ENCODE measurements around the gene KCNIP3.

Gene KCNIP3

DNA sequence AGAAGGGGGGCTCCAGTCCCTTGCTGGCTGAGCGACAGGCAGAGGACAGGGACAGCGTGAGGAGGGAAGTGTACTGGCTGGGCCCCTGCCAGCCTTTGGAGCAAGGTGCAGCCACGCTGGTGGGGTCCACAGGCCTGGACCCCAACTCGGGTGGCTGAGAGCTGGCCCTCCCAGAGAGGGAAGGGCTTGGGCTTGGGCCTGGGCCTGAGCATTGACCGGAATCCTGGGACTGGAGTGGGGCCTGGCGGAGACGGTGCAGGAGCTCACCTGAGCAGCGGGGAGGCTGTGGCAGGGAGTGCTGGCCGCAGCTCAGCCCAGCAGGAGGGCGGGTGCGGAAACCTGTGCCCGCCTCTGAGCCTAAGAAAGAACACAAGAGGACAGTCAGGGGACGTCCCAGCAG is 27.9 kb downstream of the KCNIP3 start:
- Histone ChIP-seq H3K4me1 (ENCODE audit: control insufficient read depth, insufficient read depth, low read length) (no peaks in the 10 kb centered on the region), H3K4me3 (ENCODE audit: low read length in 2 of 2) (no peak overlapping the region), H3K9me3 (ENCODE audit: control insufficient read depth in 2 of 2, low read length in 2 of 2) (no peaks in the 10 kb centered on the region), H3K27me3 (ENCODE audit: control insufficient read depth in 1 of 2, insufficient read depth in 2 of 2, low read length in 2 of 2) (no peaks in the 10 kb centered on the region), H3K36me3 (ENCODE audit: control insufficient read depth in 2 of 2, insufficient read depth in 2 of 2, low read length in 2 of 2) (no peaks in the 10 kb centered on the region), H3K9ac (ENCODE audit: low read length in 2 of 2) (no peak overlapping the region), H3K27ac (ENCODE audit: low read length) (no peak overlapping the region)

- H3K4me1 ChIP-seq (ENCODE audit: control insufficient read depth, insufficient read depth, low read length): no peaks in the 10 kb centered on the region
- no peaks in the 10 kb centered on the region for H3K9me3 ChIP-seq (ENCODE audit: control insufficient read depth in 2 of 2, low read length in 2 of 2)
- no peaks in the 10 kb centered on the region for H3K36me3 ChIP-seq (ENCODE audit: control insufficient read depth in 2 of 2, insufficient read depth in 2 of 2, low read length in 2 of 2)
- no peaks in the 10 kb centered on the region for H3K27me3 ChIP-seq (ENCODE audit: control insufficient read depth in 1 of 2, insufficient read depth in 2 of 2, low read length in 2 of 2)
- no peak overlapping the region for H3K27ac ChIP-seq (ENCODE audit: low read length)
- no peak overlapping the region for H3K4me3 ChIP-seq (ENCODE audit: low read length in 2 of 2)
- H3K9ac ChIP-seq (ENCODE audit: low read length in 2 of 2): no peak overlapping the region
These were observed 28.7 kb downstream of the KCNIP3 start for GRCh38 chr2:95325590-95326432.

- Histone ChIP-seq H3K4me3 (ENCODE audit: low read length in 2 of 2) (no peak overlapping the region), H3K9ac (ENCODE audit: low read length in 2 of 2) (no peak overlapping the region), H3K4me1 (ENCODE audit: control insufficient read depth, insufficient read depth, low read length) (no peaks in the 10 kb centered on the region), H3K9me3 (ENCODE audit: control insufficient read depth in 2 of 2, low read length in 2 of 2) (no peaks in the 10 kb centered on the region), H3K36me3 (ENCODE audit: control insufficient read depth in 2 of 2, insufficient read depth in 2 of 2, low read length in 2 of 2) (no peaks in the 10 kb centered on the region), H3K27ac (ENCODE audit: low read length) (no peak overlapping the region), H3K27me3 (ENCODE audit: control insufficient read depth in 1 of 2, insufficient read depth in 2 of 2, low read length in 2 of 2) (no peaks in the 10 kb centered on the region)
These were observed 29.4 kb downstream of the KCNIP3 start for GRCh38 chr2:95326433-95327140.

DNA sequence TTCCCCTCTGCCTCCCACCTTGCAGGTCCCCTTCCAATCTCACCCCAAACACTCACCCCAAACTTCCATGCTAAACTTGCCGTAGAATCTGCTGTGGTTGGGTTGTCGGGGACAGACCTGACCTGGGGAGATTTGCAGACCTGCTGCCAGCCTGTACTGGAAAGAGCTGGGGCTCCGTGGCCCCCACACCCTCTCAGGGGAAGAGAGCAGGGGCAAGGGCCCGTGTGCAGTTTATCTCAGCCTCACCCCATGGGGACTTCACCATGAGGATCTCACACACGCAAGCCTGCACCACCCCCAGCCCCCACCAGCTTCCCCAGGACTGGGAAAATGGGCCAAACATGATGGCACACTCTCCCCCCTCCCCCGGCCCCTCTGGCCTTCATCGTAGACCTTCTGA is 30.7 kb downstream of the KCNIP3 start:
- Histone ChIP-seq H3K9me3 (ENCODE audit: control insufficient read depth in 2 of 2, low read length in 2 of 2) (no peaks in the 10 kb centered on the region), H3K36me3 (ENCODE audit: control insufficient read depth in 2 of 2, insufficient read depth in 2 of 2, low read length in 2 of 2) (no peaks in the 10 kb centered on the region), H3K4me1 (ENCODE audit: control insufficient read depth, insufficient read depth, low read length) (no peaks in the 10 kb centered on the region), H3K27me3 (ENCODE audit: control insufficient read depth in 1 of 2, insufficient read depth in 2 of 2, low read length in 2 of 2) (no peaks in the 10 kb centered on the region), H3K9ac (ENCODE audit: low read length in 2 of 2) (no peak overlapping the region), H3K4me3 (ENCODE audit: low read length in 2 of 2) (no peak overlapping the region), H3K27ac (ENCODE audit: low read length) (no peak overlapping the region)

DNA sequence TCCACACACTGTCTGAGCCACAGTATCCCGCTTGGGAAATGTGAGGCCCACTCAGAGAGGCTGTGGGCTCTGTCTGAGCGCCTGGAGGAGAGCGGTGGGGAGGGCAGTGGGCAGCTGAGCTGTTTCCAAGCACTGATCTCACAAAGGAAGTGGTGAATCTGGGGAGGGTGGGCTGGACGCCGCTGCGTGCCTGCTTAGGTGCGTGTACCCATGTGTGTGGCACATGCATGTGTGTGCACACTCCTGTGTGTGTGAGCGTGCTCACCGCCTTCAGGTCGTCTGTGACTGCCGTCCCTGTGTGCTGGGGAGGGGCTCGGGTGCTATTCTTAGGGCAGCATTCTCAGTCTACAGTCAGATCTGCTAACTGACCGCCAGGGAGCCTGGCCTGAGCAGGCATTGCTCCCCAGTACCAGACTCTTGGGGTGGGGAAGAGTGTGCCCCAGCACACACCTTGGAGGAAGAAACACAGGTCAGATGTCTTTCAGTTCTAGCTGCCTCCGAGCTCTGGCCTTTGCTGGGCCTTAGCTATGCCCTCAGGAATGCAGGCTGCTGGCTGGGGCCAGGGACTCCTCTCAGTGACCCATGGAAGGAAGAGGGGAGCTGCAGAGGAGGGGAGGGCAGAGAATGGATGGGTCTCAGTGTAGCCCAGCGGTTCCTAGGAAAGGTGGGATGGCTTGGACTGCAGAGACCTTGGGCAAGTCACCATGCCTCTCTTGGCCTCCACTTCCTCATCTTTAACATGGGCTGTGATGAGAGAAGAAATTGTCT is 31.4 kb downstream of the KCNIP3 start:
- no peak overlapping the region for H3K9ac ChIP-seq (ENCODE audit: low read length in 2 of 2)
- H3K4me1 ChIP-seq (ENCODE audit: control insufficient read depth, insufficient read depth, low read length): no peaks in the 10 kb centered on the region
- H3K9me3 ChIP-seq (ENCODE audit: control insufficient read depth in 2 of 2, low read length in 2 of 2): no peaks in the 10 kb centered on the region
- no peak overlapping the region for H3K4me3 ChIP-seq (ENCODE audit: low read length in 2 of 2)
- no peak overlapping the region for H3K27ac ChIP-seq (ENCODE audit: low read length)
- H3K36me3 ChIP-seq (ENCODE audit: control insufficient read depth in 2 of 2, insufficient read depth in 2 of 2, low read length in 2 of 2): no peaks in the 10 kb centered on the region
- no peaks in the 10 kb centered on the region for H3K27me3 ChIP-seq (ENCODE audit: control insufficient read depth in 1 of 2, insufficient read depth in 2 of 2, low read length in 2 of 2)

GRCh38 chr2:95329401-95329800 is 32.3 kb downstream of the KCNIP3 start:
- no peak overlapping the region for H3K4me3 ChIP-seq (ENCODE audit: low read length in 2 of 2)
- H3K36me3 ChIP-seq (ENCODE audit: control insufficient read depth in 2 of 2, insufficient read depth in 2 of 2, low read length in 2 of 2): no peaks in the 10 kb centered on the region
- H3K27me3 ChIP-seq (ENCODE audit: control insufficient read depth in 1 of 2, insufficient read depth in 2 of 2, low read length in 2 of 2): no peaks in the 10 kb centered on the region
- H3K9ac ChIP-seq (ENCODE audit: low read length in 2 of 2): no peak overlapping the region
- no peaks in the 10 kb centered on the region for H3K9me3 ChIP-seq (ENCODE audit: control insufficient read depth in 2 of 2, low read length in 2 of 2)
- H3K27ac ChIP-seq (ENCODE audit: low read length): no peak overlapping the region
- peaks cover 5% of the 10 kb centered on the region for H3K4me1 ChIP-seq (ENCODE audit: control insufficient read depth, insufficient read depth, low read length)

DNA sequence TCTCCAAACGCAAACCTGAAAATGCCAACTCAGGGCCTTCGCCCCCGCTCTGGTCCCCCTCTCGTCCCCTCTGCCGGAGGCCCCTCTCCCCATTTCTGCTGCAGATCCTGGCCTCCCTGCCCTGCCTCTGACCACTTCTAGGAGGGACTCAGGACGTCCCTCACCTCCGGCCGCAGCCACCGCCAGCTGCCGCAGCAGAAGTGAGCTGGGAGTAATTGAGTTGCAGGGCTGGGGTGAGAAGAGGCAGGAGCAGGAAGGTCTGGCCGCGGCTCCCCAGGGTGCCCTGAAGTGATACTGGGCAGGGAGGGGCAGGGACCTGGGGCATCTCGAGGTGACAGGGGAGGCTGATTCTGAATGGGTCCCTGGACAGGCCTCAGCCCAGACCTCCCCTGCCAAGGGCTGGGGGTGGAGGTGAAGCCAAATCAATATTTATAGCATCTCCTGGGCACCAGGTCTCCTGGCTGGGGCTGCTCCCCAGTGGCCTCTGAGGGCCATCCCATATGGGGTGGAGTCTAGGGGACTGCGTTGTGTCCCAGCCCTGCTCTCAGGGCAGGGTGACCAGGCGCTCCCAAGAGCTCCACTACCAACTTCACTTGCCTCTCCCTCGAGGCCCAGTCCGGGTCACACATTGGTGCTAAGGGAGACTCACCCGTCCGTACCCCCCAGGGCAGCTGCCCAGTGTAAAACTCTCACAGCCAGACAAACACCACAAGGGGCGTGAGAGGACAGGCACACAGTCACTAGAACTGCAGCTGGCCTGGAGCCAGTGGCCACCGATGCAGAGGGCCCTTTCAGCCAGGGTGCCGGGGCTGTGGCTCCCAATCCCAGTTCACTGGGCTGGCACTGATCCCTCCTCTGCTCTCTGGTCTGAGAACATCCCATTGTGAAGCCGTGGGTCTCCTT is 33.0 kb downstream of the KCNIP3 start:
- Histone ChIP-seq H3K4me1 (ENCODE audit: control insufficient read depth, insufficient read depth, low read length) (peaks cover 7% of the 10 kb centered on the region), H3K9me3 (ENCODE audit: control insufficient read depth in 2 of 2, low read length in 2 of 2) (no peaks in the 10 kb centered on the region), H3K9ac (ENCODE audit: low read length in 2 of 2) (no peak overlapping the region), H3K4me3 (ENCODE audit: low read length in 2 of 2) (no peak overlapping the region), H3K36me3 (ENCODE audit: control insufficient read depth in 2 of 2, insufficient read depth in 2 of 2, low read length in 2 of 2) (no peaks in the 10 kb centered on the region), H3K27me3 (ENCODE audit: control insufficient read depth in 1 of 2, insufficient read depth in 2 of 2, low read length in 2 of 2) (no peaks in the 10 kb centered on the region), H3K27ac (ENCODE audit: low read length) (no peak overlapping the region)

- Histone ChIP-seq H3K27ac (ENCODE audit: low read length) (no peak overlapping the region), H3K9me3 (ENCODE audit: control insufficient read depth in 2 of 2, low read length in 2 of 2) (no peaks in the 10 kb centered on the region), H3K4me3 (ENCODE audit: low read length in 2 of 2) (no peak overlapping the region), H3K4me1 (ENCODE audit: control insufficient read depth, insufficient read depth, low read length) (peaks cover 7% of the 10 kb centered on the region), H3K9ac (ENCODE audit: low read length in 2 of 2) (no peak overlapping the region), H3K36me3 (ENCODE audit: control insufficient read depth in 2 of 2, insufficient read depth in 2 of 2, low read length in 2 of 2) (no peaks in the 10 kb centered on the region), H3K27me3 (ENCODE audit: control insufficient read depth in 1 of 2, insufficient read depth in 2 of 2, low read length in 2 of 2) (no peaks in the 10 kb centered on the region)
These were observed 33.7 kb downstream of the KCNIP3 start for GRCh38 chr2:95330794-95331338.

GRCh38 chr2:95331606-95332005 is 34.5 kb downstream of the KCNIP3 start:
- Histone ChIP-seq H3K27ac (ENCODE audit: low read length) (no peak overlapping the region), H3K36me3 (ENCODE audit: control insufficient read depth in 2 of 2, insufficient read depth in 2 of 2, low read length in 2 of 2) (no peaks in the 10 kb centered on the region), H3K4me3 (ENCODE audit: low read length in 2 of 2) (no peak overlapping the region), H3K9ac (ENCODE audit: low read length in 2 of 2) (no peak overlapping the region), H3K9me3 (ENCODE audit: control insufficient read depth in 2 of 2, low read length in 2 of 2) (no peaks in the 10 kb centered on the region), H3K27me3 (ENCODE audit: control insufficient read depth in 1 of 2, insufficient read depth in 2 of 2, low read length in 2 of 2) (no peaks in the 10 kb centered on the region), H3K4me1 (ENCODE audit: control insufficient read depth, insufficient read depth, low read length) (peaks cover 7% of the 10 kb centered on the region)

GRCh38 chr2:95332036-95332435 is 34.9 kb downstream of the KCNIP3 start:
- Histone ChIP-seq H3K4me1 (ENCODE audit: control insufficient read depth, insufficient read depth, low read length) (peaks cover 7% of the 10 kb centered on the region), H3K36me3 (ENCODE audit: control insufficient read depth in 2 of 2, insufficient read depth in 2 of 2, low read length in 2 of 2) (no peaks in the 10 kb centered on the region), H3K27me3 (ENCODE audit: control insufficient read depth in 1 of 2, insufficient read depth in 2 of 2, low read length in 2 of 2) (no peaks in the 10 kb centered on the region), H3K4me3 (ENCODE audit: low read length in 2 of 2) (no peak overlapping the region), H3K27ac (ENCODE audit: low read length) (no peak overlapping the region), H3K9me3 (ENCODE audit: control insufficient read depth in 2 of 2, low read length in 2 of 2) (no peaks in the 10 kb centered on the region), H3K9ac (ENCODE audit: low read length in 2 of 2) (no peak overlapping the region)
